GM23248 (cell line): ENCODE measurements around the gene MBP. TPM values are rescaled to one million over a fixed set of nuclear protein-coding genes. Genes with fewer than 3 reads are reported as not detected.

Experiments used
- DNase-seq: peaks from one replicate; pipeline ENCODE4 v3.0.0-alpha.2; 2015
- H2AFZ ChIP-seq: fragments of 200-600 bp; sonication (generic); 2 replicates; pipeline ENCODE4 v1.6.1; 2016; ENCODE audit warnings: antibody characterized with exemption
- H3F3A ChIP-seq: fragments of 200-600 bp; sonication (generic); 2 replicates; pipeline ENCODE4 v1.6.1; 2016; ENCODE audit warnings: mild to moderate bottlenecking, antibody characterized with exemption, mixed run types; ENCODE audit not compliant: insufficient read depth
- H3K27ac ChIP-seq: fragments of 200-600 bp; sonication (generic); 2 replicates; pipeline ENCODE4 v1.5.1; 2016; ENCODE audit warnings: mild to moderate bottlenecking
- H3K27me3 ChIP-seq: fragments of 200-600 bp; sonication (generic); replicated peaks from 2 replicates; pipeline ENCODE4 v1.6.1; 2016; ENCODE audit warnings: mild to moderate bottlenecking; ENCODE audit not compliant: insufficient read depth
- H3K36me3 ChIP-seq: fragments of 200-600 bp; sonication (generic); 2 replicates; pipeline ENCODE4 v1.6.1; 2016; ENCODE audit warnings: low read depth, mild to moderate bottlenecking
- H3K4me1 ChIP-seq: fragments of 200-600 bp; sonication (generic); 2 replicates; pipeline ENCODE4 v1.6.1; 2016; ENCODE audit warnings: mild to moderate bottlenecking; ENCODE audit not compliant: insufficient read depth
- H3K4me2 ChIP-seq: fragments of 200-600 bp; sonication (generic); one replicate; pipeline ENCODE4 v1.6.1; 2016; ENCODE audit warnings: mild to moderate bottlenecking; ENCODE audit not compliant: unreplicated experiment
- H3K4me3 ChIP-seq: fragments of 200-600 bp; sonication (generic); 2 replicates; pipeline ENCODE4 v1.5.1; 2016; ENCODE audit warnings: mild to moderate bottlenecking
- H3K79me2 ChIP-seq: fragments of 200-600 bp; sonication (generic); 2 replicates; pipeline ENCODE4 v1.6.1; 2016; ENCODE audit warnings: mild to moderate bottlenecking; ENCODE audit not compliant: insufficient read depth
- H3K9ac ChIP-seq: fragments of 200-600 bp; sonication (generic); 2 replicates; pipeline ENCODE4 v1.6.1; 2016; ENCODE audit warnings: mild to moderate bottlenecking
- H3K9me2 ChIP-seq: fragments of 200-600 bp; sonication (generic); 2 replicates; pipeline ENCODE4 v1.6.1; 2016; ENCODE audit warnings: mixed run types, mild to moderate bottlenecking, moderate library complexity; ENCODE audit not compliant: insufficient read depth
- H3K9me3 ChIP-seq: fragments of 200-600 bp; sonication (generic); one replicate; pipeline ENCODE4 v1.6.1; 2017; ENCODE audit warnings: low read depth
- H4K20me1 ChIP-seq: fragments of 200-600 bp; sonication (generic); 2 replicates; pipeline ENCODE4 v1.6.0; 2016; ENCODE audit not compliant: insufficient read depth
- EZH2 ChIP-seq: fragments of 200-600 bp; sonication (generic); IDR thresholded peaks from 2 replicates; pipeline ENCODE4 v1.6.1; 2018; ENCODE audit warnings: antibody characterized with exemption, mild to moderate bottlenecking; ENCODE audit not compliant: insufficient read depth, poor library complexity, severe bottlenecking
- EZH2phosphoT487 ChIP-seq: fragments of 200-600 bp; sonication (generic); IDR thresholded peaks from 2 replicates; pipeline ENCODE4 v1.6.1; 2018; ENCODE audit warnings: antibody characterized with exemption, moderate library complexity, mild to moderate bottlenecking, low read depth; ENCODE audit not compliant: insufficient read depth
- WGBS, 2 experiments: methylation state at CpG; one replicate each; pipeline ENCODE4 v1.1.6; 2015 to 2017; ENCODE audit warnings: low lambda C conversion rate in 2 of 2, low coverage in 1 of 2; ENCODE audit errors: missing lambda C conversion rate in 2 of 2; 5-methylcytosine and 5-hydroxymethylcytosine counted together
- in situ Hi-C: fragments of 300-500 bp; cut with MboI; formaldehyde crosslinking; loops from 2 replicates; pipeline ENCODE4 v1.15.0; 2020
- polyA plus RNA-seq: library from polyadenylated mRNA; unstranded; fragments of >200 nt; fragmentation: Nextera tagmentation; extraction: Ambion mirVana; gene quantifications from 2 replicates; pipeline ENCODE4 v1.2.1, GENCODE V29; 2016
- total RNA-seq: library from RNA; depleted of rRNA; stranded (reverse); fragments of >200 nt; shearing (Covaris generic); gene quantifications from 2 replicates; pipeline ENCODE4 v1.2.3, GENCODE V29; 2014

Gene MBP
- total and polyA plus RNA-seq, 2 experiments from 2014 or later, result 2.2 to 2.9 TPM

DNA sequence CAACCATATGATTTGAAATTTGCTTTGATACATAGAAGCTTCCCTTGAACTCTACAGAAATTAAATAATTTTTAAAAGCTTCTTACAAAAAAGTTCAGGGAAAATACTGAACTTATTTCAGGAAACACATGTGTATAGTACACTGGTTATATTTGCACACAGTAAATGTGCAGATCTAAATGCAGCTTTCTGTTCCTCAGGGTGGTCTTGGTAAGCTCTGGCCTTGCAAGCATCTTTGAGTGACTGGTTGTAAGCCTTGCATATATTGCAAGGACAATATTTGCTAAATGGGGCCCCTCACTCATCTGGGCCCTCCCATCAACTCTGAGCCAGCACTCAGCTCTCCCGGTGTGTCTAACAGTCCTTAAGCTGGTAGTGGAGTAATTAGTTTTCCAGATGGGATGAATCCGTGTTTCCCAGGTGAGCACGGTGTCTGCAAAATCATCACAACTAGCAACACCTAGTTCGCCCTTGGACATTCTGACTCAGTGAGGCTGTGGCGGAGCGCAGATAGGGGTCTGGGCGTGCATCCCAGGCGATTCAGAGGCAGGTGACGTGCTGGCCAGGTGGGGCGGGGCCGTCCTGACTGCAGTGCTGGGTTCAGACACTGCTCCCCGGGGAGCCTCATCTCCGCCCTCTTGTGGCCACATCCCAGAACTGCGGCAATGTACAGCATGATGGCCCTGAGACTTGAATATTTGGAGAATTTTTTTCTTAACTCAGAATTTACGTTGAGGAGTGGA, 149.6 kb downstream of the MBP start:
- no peaks in the 10 kb centered on the region for H3K79me2 ChIP-seq
- H3K4me2 ChIP-seq, result no peak overlapping the region
- in situ Hi-C loops, result loop anchor here (25.0 kb wide), 1 partner anchor 679 kb away; no protein-coding TSS in a partner anchor
- no peak overlapping the region for H3K4me3 ChIP-seq
- H3K27me3 ChIP-seq, result no peaks in the 10 kb centered on the region
- no peaks in the 10 kb centered on the region for H4K20me1 ChIP-seq
- H3K9me3 ChIP-seq, result no peaks in the 10 kb centered on the region
- H3K36me3 ChIP-seq, result no peaks in the 10 kb centered on the region
- peak; percentile 72 for DNase-seq
- 26 to 27% methylated on average over 15 of the region's 15 CpGs for WGBS, 2 experiments
- H3F3A ChIP-seq, result peaks cover 4% of the 10 kb centered on the region; the same call in 1 of the 2 replicates
- no peaks in the 10 kb centered on the region for H3K9me2 ChIP-seq
- no peaks in the 10 kb centered on the region for H3K4me1 ChIP-seq
- H2AFZ ChIP-seq, result no peak overlapping the region
- no peak overlapping the region for H3K27ac ChIP-seq
- TF ChIP-seq EZH2, result no peak
- TF ChIP-seq EZH2phosphoT487, result no peak
- no peak overlapping the region for H3K9ac ChIP-seq

DNA sequence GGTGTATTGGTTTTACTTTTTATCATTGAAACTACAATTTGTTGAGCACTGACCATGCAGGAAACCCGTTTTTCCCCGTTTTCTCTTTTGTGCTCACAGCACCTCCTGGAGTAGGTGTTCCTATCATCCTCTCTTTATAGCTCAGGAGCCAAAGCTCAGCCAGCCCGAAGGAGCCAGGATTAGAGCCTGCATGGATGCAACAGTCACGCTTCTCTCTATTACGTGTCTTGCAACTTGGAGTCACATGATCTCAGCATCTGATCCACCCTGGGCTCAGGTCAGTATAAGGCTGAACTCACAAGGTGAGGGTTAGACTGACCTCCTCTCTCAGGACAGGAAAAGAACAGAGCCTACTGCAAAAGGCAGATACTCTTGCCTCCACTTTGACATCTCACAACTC, 150.5 kb downstream of the MBP start:
- 92 to 95% methylated on average over 5 of the region's 5 CpGs for WGBS, 2 experiments
- no peaks in the 10 kb centered on the region for H3K36me3 ChIP-seq
- H3K9me3 ChIP-seq, result no peaks in the 10 kb centered on the region
- peaks cover 4% of the 10 kb centered on the region; the same call in 1 of the 2 replicates for H3F3A ChIP-seq
- no peaks in the 10 kb centered on the region for H3K4me1 ChIP-seq
- H4K20me1 ChIP-seq, result no peaks in the 10 kb centered on the region
- H2AFZ ChIP-seq, result no peak overlapping the region
- H3K9me2 ChIP-seq, result no peaks in the 10 kb centered on the region
- H3K27ac ChIP-seq, result no peak overlapping the region
- no peak overlapping the region for H3K4me2 ChIP-seq
- TF ChIP-seq EZH2 (no peak), EZH2phosphoT487 (no peak)
- DNase-seq, result no peak
- no peaks in the 10 kb centered on the region for H3K79me2 ChIP-seq
- in situ Hi-C loops, result loop anchor here (25.0 kb wide), 1 partner anchor 680 kb away; no protein-coding TSS in a partner anchor
- no peak overlapping the region for H3K4me3 ChIP-seq
- no peak overlapping the region for H3K9ac ChIP-seq
- H3K27me3 ChIP-seq, result no peaks in the 10 kb centered on the region

DNA sequence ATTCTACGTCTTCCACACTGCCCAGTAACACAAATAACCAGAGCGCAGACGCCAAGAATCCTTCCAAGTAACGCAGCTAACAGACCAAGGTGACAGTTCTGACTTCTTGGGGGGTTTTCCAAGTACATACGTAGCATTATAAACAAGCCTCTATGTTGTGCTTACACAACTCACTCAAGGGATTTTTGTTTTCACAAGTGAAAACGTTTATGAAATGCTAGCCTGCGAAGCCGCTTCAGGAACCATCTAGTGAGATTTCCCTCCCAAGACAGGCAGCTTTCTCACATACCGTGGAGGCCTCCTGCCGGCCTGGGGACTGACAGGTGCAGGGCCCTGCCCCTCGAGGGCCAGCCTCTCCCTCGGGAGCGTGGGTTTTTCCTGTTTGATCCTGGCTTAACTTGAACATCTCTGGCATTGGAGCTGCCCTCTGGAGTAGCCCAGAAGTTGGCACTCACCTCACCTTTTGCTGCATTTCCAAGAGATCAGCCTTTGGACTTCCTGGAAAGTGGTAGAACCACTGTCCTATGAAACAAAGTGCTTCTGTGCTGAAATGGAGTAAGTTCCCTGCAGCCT, 151.1 kb downstream of the MBP start:
- Histone ChIP-seq H3F3A (peaks cover 4% of the 10 kb centered on the region; the same call in 1 of the 2 replicates), H3K4me3 (no peak overlapping the region), H3K9me3 (no peaks in the 10 kb centered on the region), H3K27ac (no peak overlapping the region), H3K27me3 (no peaks in the 10 kb centered on the region), H3K79me2 (no peaks in the 10 kb centered on the region), H2AFZ (no peak overlapping the region), H3K9ac (no peak overlapping the region), H4K20me1 (no peaks in the 10 kb centered on the region), H3K9me2 (no peaks in the 10 kb centered on the region), H3K4me1 (no peaks in the 10 kb centered on the region), H3K4me2 (no peak overlapping the region), H3K36me3 (no peaks in the 10 kb centered on the region)
- no peak for DNase-seq
- 87 to 88% methylated on average over 13 of the region's 13 CpGs for WGBS, 2 experiments
- in situ Hi-C loops, result loop anchor here (25.0 kb wide), 1 partner anchor 681 kb away; no protein-coding TSS in a partner anchor
- TF ChIP-seq EZH2, result no peak
- TF ChIP-seq EZH2phosphoT487, result no peak

DNA sequence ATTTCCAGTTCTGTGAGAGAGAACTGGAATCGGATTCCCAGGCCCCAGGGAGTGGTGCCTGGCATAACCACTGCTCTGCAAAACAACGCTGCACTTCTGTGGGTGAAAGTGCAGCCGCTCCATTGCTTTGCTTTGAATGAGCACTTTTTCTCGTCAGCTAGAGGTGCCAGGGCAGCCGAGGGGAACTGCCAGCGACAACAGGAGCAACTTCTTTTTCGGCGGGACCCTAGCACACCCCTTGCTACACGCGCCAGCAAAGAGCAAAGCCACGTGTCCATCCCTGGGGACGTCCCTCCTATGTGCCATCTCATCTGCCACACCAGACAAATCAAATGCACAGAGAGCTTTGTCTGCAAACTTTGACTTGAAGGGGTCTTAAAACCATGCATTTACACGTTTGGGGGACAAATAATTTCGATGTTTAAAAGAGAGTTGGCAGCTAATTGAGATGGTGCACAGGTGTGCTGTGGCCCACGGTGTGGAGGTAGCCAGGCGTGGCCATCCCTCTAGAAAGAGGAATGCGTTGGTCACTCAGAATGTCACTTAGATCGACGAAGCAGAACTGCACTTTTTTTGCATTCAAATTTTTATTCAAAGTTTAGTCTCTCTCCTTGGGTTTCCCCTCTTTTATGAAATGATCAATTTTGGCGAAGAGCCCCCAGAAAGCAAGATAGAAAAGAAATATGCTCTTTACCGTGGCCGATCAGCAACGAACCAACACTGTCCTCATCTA, 151.8 kb downstream of the MBP start:
- H3F3A ChIP-seq, result peaks cover 4% of the 10 kb centered on the region; the same call in 1 of the 2 replicates
- 77 to 80% methylated on average over 23 of the region's 23 CpGs for WGBS, 2 experiments
- in situ Hi-C loops, result loop anchor here (25.0 kb wide), 1 partner anchor 681 kb away; no protein-coding TSS in a partner anchor
- no peaks in the 10 kb centered on the region for H4K20me1 ChIP-seq
- no peak overlapping the region for H3K9ac ChIP-seq
- no peaks in the 10 kb centered on the region for H3K36me3 ChIP-seq
- no peak for DNase-seq
- no peak overlapping the region for H2AFZ ChIP-seq
- H3K9me2 ChIP-seq, result no peaks in the 10 kb centered on the region
- H3K27ac ChIP-seq, result no peak overlapping the region
- no peaks in the 10 kb centered on the region for H3K9me3 ChIP-seq
- no peak overlapping the region for H3K4me2 ChIP-seq
- H3K27me3 ChIP-seq, result no peaks in the 10 kb centered on the region
- H3K4me3 ChIP-seq, result no peak overlapping the region
- H3K79me2 ChIP-seq, result no peaks in the 10 kb centered on the region
- TF ChIP-seq EZH2phosphoT487 (no peak), EZH2 (no peak)
- H3K4me1 ChIP-seq, result no peaks in the 10 kb centered on the region
